GM19395 (cell line): ENCODE measurements around the gene CHN2.

Experiments
- ATAC-seq: cut with Tn5 transposase; IDR thresholded peaks from one replicate; pipeline ENCODE4 v1.9.1; 2021; ENCODE audit warnings: mild to moderate bottlenecking, moderate library complexity; ENCODE audit not compliant: unreplicated experiment

Gene CHN2

GRCh38 chr7:29304756-29305155 lies 110.2 kb downstream of the CHN2 start:
- ATAC-seq, result no peak

- ATAC-seq, result no peak
These were observed 111.9 kb downstream of the CHN2 start for GRCh38 chr7:29306319-29306991.

- ATAC-seq, result no peak
These were observed 113.8 kb downstream of the CHN2 start for GRCh38 chr7:29308424-29308823.

GRCh38 chr7:29309041-29309854 lies 114.7 kb downstream of the CHN2 start:
- no peak for ATAC-seq

GRCh38 chr7:29310625-29311024 lies 116.0 kb downstream of the CHN2 start:
- ATAC-seq, result no peak

GRCh38 chr7:29311314-29311713 lies 116.7 kb downstream of the CHN2 start:
- no peak for ATAC-seq

- ATAC-seq, result no peak
These were observed 119.6 kb downstream of the CHN2 start for GRCh38 chr7:29314148-29314547.

GRCh38 chr7:29315122-29315891 lies 120.7 kb downstream of the CHN2 start:
- no peak for ATAC-seq

- ATAC-seq, result no peak
These were observed 121.3 kb downstream of the CHN2 start for GRCh38 chr7:29315892-29316270.

- no peak for ATAC-seq
These were observed 122.4 kb downstream of the CHN2 start for GRCh38 chr7:29316926-29317325.

- ATAC-seq, result no peak
These were observed 124.5 kb downstream of the CHN2 start for GRCh38 chr7:29318853-29319718.

- peak; percentile 61 for ATAC-seq
These were observed 125.3 kb downstream of the CHN2 start for GRCh38 chr7:29319719-29320521.

- no peak for ATAC-seq
These were observed 126.0 kb downstream of the CHN2 start for GRCh38 chr7:29320577-29320976.

GRCh38 chr7:29322023-29322712 lies 127.6 kb downstream of the CHN2 start:
- no peak for ATAC-seq

GRCh38 chr7:29325476-29325875 lies 130.9 kb downstream of the CHN2 start:
- no peak for ATAC-seq

GRCh38 chr7:29326864-29327263 lies 132.3 kb downstream of the CHN2 start:
- ATAC-seq, result no peak

- no peak for ATAC-seq
These were observed 132.9 kb downstream of the CHN2 start for GRCh38 chr7:29327455-29327854.

- ATAC-seq, result no peak
These were observed 133.5 kb downstream of the CHN2 start for GRCh38 chr7:29328045-29328444.

GRCh38 chr7:29328811-29329210 lies 134.2 kb downstream of the CHN2 start:
- ATAC-seq, result no peak
